GM11168 (cell line): Measurements from ENCODE around the gene PDPR.
"Not testable (repeated sequence)": the region's sequence is repeated elsewhere in the genome, so short reads cannot be mapped to it uniquely, and the experiment has no call there.

Experiments
- in situ Hi-C: fragments of 300-500 bp; cut with MboI; formaldehyde crosslinking; loops from one replicate; pipeline ENCODE4 v1.12.0; 2022; ENCODE audit warnings: low sequenced_read_pairs; ENCODE audit not compliant: unreplicated experiment

PDPR gene

DNA sequence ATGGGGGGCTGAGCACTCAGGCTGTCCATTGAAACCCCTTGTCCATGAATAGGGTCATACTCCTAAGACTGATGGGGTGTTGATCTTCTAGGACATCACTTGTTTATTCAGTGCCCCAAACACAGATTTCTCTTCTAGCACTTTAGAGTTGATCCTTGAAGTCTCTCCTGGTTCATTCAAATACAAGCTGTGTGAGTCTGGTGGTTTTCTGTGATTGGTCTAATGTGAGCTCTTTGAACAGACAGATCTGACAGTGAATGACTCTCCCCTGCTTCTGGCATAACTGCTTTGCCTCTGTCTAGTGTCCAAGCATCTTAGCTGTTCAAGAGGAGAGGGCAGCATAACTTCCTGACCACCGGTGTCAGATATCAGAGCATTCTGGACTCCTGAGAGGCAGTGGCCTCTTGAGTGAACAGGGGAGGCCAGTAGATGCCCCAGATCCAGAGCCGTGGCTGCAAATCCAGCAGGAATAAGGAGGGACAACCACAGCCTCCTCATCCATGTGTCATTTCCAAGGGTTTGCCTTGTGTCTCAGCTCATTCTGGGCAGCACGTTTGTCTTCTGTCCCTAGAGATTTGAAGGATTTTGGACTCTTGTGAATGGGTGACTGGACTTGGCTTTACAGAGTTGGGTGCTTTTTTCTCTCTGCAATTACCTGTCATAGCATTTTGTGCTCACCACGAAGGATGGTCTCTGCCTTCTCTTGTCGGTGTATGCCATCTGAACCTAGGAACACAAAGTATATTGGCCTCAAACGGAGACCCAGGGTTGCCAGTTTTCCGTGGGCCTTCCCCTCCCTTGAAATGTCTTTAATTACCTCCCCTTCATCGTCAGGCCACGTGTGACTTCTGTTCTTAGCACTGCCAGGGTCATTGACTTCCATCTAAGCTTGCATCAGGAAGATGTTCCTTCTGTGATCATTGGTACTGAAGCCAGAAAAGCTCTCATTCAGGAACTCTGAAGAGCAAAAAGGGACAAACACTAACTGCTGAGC is 45.5 kb downstream of the PDPR start:
- in situ Hi-C loops: no loop called here

DNA sequence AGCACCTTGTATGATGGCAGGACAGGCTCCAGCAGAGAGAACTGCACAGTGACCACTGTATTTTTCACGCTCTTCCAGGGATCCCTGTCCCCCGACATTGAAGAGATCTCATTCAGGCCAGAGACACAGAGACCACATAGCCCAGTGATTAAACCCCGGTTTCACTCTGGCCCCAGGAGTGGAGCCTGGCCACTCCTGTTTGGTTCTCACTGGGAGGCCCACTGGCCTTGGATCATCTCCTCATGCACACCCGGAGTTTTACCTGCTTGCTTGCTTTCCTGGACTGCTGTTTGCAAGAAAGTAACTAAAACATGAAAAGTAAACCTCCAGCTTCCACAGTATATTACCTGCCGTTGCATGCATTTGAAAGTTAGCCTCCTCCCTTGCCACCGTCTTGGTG is 46.3 kb downstream of the PDPR start:
- in situ Hi-C loops: no loop called here

DNA sequence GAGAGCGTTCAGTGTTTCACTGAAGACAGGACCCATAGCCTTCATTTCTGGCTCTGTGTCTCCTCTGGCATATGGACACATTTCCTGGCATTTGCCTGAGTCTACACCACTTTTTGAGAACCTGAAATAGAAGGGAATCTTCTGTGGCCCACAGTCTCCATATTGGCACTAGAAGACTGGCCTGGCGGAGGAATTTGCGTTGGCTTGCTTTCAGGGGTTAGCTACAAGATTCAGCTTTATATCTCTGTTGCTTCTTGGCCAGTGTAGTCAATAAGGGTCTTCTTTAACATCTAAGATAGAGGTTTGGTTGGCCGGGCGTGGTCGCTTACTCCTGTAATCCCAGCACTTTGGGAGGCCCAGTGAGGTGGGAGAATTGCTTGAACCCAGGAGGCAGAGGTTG is 46.7 kb downstream of the PDPR start:
- in situ Hi-C loops: no loop called here

- in situ Hi-C loops: no loop called here
Measured at GRCh38 chr16:70161350-70161749, 47.2 kb downstream of the PDPR start.

DNA sequence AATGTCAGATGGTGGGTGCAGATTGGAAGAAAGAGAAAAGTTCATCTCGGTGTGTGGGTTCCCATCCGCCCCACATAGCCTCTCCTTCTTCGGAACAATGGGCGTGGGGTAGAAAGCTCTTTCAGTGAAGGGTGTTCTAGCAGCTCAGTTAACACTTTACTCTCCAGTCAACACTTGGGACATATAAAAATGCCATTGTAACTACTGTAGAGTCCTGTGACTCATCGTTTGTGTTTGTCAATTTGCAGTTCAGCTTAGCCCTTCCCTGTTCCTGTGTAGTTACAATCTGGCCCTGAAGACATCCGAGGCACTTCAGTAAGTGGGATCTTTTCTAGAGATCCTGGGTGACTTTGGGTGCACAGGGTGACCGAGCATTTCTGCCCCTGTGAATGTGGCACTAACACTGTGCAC is 47.9 kb downstream of the PDPR start:
- in situ Hi-C loops: no loop called here

DNA sequence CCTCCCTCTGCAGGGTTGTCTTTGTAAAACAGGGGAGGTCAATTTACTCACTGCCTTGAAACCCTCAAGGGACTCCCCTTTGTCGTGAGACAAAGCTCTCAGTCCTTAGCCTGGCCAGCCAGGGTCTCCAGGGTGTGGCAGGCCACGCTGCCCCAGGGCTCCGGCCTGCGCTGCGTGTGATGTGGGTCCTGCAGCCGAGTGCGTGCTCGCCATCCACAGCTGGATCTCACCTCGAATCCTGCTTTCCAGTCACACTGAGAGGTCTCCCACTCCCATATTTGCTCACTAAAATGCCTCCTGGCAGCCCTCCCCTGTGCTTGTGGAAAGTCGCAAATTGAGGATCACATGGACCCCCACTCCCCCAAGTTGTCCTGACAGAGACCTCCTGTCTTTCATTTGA is 49.5 kb downstream of the PDPR start:
- in situ Hi-C loops: no loop called here

DNA sequence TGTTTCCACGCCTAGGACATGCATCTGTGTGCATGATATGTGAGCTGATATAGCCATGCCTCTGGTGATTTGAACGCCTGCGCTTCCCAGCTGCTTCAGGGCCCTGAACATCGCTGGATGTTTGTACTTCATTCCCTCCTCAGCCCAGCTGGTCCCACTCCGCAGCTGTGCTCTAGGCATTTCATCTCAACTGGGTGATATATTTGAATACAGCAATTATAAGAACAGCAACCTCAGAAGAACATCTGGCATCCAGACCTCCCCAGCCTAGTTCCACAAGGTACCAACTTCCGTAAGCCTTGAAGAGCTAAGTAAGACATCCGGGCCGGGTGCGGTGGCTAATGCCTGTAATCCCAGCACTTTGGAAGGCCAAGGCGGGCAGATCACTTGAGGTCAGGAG is 52.6 kb downstream of the PDPR start:
- in situ Hi-C loops: not testable (repeated sequence)

DNA sequence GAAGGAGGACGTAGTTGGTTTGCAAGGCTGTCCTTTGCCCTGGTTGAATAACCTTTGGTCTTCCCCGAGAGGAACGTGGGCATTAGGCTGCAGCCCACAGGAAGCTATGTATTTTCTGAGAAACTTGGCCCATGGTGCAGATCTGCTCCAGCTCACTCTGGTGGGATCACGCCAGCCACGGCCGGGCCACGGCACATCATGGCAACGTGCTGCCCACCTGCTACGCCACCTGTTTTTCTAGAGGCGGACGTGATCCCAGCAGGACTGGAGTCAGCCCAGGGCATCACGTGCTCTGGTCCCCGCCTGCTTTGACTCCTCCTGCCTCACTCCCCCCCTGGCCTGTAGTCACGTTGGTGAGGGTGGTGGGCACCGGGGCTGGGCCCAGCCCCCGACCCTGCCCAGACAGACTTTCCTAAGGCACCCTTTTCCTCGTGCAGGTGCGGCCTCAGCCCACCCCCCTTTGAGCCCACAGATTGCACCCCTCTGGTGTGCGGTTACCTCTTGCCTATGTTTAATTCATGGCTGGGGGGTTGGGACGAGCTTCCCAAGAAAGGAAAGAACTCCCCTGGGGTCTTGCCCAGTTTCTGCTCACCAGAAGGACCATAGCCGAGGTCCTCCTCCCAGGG is 59.2 kb downstream of the PDPR start, which contains the start of gene CLEC18C:
TSS of gene CLEC18C (plus strand) at position 576 of the 626 bp plus-strand sequence. CDS start 492 bp downstream, outside the sequence.
- in situ Hi-C loops: not testable (repeated sequence)

DNA sequence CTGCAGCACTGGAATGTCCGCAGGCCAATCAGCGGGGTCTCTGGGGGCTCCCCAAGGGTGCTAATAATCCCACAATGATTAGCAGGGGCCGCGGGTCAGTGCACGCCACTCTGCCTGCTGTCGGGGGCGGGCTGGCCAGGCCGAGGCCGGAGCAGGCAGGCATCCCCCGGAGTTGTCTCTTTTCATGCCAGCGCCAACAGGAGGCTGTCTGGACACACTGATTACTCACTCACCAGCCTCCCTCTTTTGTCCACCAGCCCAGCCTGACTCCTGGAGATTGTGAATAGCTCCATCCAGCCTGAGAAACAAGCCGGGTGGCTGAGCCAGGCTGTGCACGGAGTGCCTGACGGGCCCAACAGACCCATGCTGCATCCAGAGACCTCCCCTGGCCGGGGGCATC is 59.8 kb downstream of the PDPR start:
- in situ Hi-C loops: not testable (repeated sequence)

- in situ Hi-C loops: not testable (repeated sequence)
Measured at GRCh38 chr16:70174387-70174932, 60.3 kb downstream of the PDPR start.

DNA sequence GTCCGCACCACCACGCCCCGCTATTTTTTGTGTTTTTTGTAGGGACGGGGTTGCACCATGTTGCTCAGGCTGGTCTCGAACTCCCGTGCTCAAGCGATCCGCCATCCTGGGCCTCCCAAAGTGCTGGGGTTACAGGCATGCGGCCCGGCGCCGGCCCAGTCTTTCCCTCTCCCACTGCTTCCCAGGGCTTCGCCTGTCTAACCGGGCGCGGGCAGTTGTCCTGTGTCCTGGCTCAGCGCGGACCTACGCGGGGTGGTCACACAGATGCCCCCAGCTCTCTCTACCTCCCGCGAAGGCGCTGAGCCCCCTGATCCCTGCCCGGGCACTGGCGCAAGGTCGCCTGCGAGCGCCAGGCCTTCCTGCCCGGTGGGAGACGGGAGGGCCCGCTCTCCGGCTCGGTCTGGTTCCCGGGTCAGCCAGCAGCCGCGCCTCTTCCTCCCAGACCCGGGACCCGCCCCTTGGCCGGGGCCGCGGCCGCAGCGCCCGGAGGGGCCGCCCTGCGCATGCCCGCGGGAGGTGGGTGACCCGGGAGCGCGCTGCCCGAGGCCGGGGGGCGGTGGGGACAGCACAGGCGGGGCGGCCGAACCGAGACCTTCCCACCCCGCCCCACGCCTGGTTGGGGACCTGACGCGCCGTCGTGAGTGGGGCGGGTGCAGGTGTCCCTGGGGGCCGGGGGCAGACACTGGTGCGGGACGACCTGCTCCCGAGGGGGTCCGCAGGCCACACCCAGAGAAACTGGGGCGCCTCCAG is 73.9 kb downstream of the PDPR start:
- in situ Hi-C loops: loop anchor here (25.0 kb wide), 1 partner anchor 226 kb away; the partner anchor contains the start of gene CLEC18A

DNA sequence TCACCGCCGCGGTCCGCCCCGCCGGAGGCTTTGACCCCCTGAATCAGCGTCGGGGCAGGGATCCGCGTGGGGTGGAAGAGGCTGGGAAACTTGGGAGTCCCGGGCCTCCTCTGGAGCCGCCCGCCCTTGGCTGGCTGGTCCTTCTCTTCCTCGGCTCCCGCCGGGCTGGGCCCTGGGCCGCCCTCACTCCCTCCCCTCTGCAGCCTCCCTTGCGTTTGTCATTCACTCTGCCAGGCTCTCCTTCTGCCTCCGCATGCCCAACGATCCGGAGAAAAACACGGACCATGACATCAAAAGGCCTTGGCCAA is 74.4 kb downstream of the PDPR start:
- in situ Hi-C loops: loop anchor here (25.0 kb wide), 1 partner anchor 226 kb away; the partner anchor contains the start of gene CLEC18A

DNA sequence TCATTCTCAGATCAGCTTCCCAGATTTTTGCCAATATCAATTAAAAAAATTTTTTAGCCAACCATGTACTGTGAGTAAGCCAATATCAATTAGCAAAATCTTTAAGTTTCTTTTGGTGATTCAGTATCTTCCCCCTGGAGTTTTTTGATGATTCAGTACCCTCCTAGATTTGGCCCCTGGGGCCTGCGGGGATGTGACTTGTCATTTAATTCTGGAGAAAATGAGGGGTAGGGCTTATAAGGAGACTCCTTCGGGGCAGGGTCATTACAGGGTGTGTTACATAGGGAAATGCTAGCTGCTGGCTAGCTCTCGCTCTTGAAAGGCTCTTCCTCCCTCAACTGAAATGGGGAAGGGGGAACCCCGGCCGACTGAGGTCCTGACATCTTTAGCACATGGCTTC is 76.4 kb downstream of the PDPR start:
- in situ Hi-C loops: loop anchor here (25.0 kb wide), 1 partner anchor 228 kb away; the partner anchor contains the start of gene CLEC18A

GRCh38 chr16:70196683-70197300 is 82.7 kb downstream of the PDPR start:
- in situ Hi-C loops: loop anchor here (25.0 kb wide), 1 partner anchor 234 kb away; the partner anchor contains the start of gene CLEC18A

GRCh38 chr16:70197611-70198010 is 83.5 kb downstream of the PDPR start:
- in situ Hi-C loops: loop anchor here (25.0 kb wide), 1 partner anchor 235 kb away; the partner anchor contains the start of gene CLEC18A

- in situ Hi-C loops: loop anchor here (25.0 kb wide), 1 partner anchor 236 kb away; the partner anchor contains the start of gene CLEC18A
Measured at GRCh38 chr16:70198230-70198629, 84.1 kb downstream of the PDPR start.

DNA sequence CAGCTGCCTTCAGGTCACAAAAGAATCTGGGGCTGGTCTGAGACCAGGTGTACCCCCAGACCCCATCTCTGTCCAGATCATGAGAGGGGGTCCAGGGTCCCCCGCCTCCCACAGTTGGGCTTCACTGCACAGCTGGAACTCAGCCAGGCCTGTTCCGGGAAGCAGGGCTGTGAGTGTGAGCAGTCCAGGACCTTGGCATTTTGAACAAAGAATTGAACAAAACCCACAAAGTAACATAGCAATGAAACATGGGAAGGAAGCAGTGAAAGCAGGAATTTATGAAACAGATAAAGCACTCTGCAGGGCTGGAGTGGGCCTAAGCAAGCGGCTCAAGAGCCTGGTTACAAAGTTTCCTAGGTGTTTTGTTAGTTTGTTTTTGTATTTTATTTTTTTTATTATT is 84.5 kb downstream of the PDPR start:
- in situ Hi-C loops: loop anchor here (25.0 kb wide), 1 partner anchor 236 kb away; the partner anchor contains the start of gene CLEC18A

GRCh38 chr16:70199170-70199569 is 85.0 kb downstream of the PDPR start:
- in situ Hi-C loops: loop anchor here (25.0 kb wide), 1 partner anchor 237 kb away; the partner anchor contains the start of gene CLEC18A

GRCh38 chr16:70200063-70200462 is 85.9 kb downstream of the PDPR start:
- in situ Hi-C loops: not testable (repeated sequence)
